ENCODE data around the gene MOV10. TPM values are rescaled to one million over a fixed set of nuclear protein-coding genes. Genes with fewer than 3 reads are reported as not detected.

MOV10 gene
- total RNA-seq, 2 donors from 2014 or later: 113 to 124 TPM

- H3K9me3 Mint-ChIP-seq: peaks cover 8% of the 10 kb centered on the region
- H3K4me1 Mint-ChIP-seq: peaks cover 25% of the 10 kb centered on the region
- Histone ChIP-seq H3K36me3 (ENCODE audit: control insufficient read depth, insufficient read depth, low read length) (no peaks in the 10 kb centered on the region), H3K27ac (ENCODE audit: low read depth, low read length) (no peak overlapping the region), H3K27me3 (ENCODE audit: control insufficient read depth, insufficient read depth, low read length, poor library complexity, severe bottlenecking) (peaks cover 14% of the 10 kb centered on the region), H3K4me1 (ENCODE audit: control insufficient read depth, insufficient read depth, low read length) (peaks cover 7% of the 10 kb centered on the region), H3K4me3 (ENCODE audit: low read length) (no peak overlapping the region), H3K9ac (ENCODE audit: extremely low read depth, low read length, poor library complexity, severe bottlenecking) (no peak overlapping the region), H3K9me3 (ENCODE audit: control insufficient read depth, low read length) (no peaks in the 10 kb centered on the region)
- TF ChIP-seq CTCF (conservative IDR thresholded peaks at IDR 0.05): no peak
- peaks cover 35% of the 10 kb centered on the region for H3K27me3 Mint-ChIP-seq (ENCODE audit: insufficient read depth)
- no peak overlapping the region for H3K4me3 Mint-ChIP-seq
- H3K27ac Mint-ChIP-seq: no peak overlapping the region
- DNase-seq: no peak
- H3K36me3 Mint-ChIP-seq (ENCODE audit: low read depth): no peaks in the 10 kb centered on the region
- 95% methylated on average over 1 of the region's 1 CpG; no CpG with 5 or more reads in 1 of the 2 experiments for WGBS, 2 experiments (ENCODE audit: insufficient coverage in 1 of 2, insufficient read length in 1 of 2)
Observed at GRCh38 chr1:112731451-112731850, 57.0 kb downstream of the MOV10 start.

- 83 to 100% methylated on average over 1 of the region's 1 CpG for WGBS, 2 experiments (ENCODE audit: insufficient coverage in 1 of 2, insufficient read length in 1 of 2)
- H3K9me3 Mint-ChIP-seq: peaks cover 2% of the 10 kb centered on the region
- H3K27me3 ChIP-seq (ENCODE audit: control insufficient read depth, insufficient read depth, low read length, poor library complexity, severe bottlenecking): peaks cover 14% of the 10 kb centered on the region
- DNase-seq: no peak
- H3K4me3 Mint-ChIP-seq: no peak overlapping the region
- peaks cover 5% of the 10 kb centered on the region for H3K4me1 Mint-ChIP-seq
- no peak for TF ChIP-seq CTCF (conservative IDR thresholded peaks at IDR 0.05)
- H3K4me3 ChIP-seq (ENCODE audit: low read length): no peak overlapping the region
- no peaks in the 10 kb centered on the region for H3K36me3 Mint-ChIP-seq (ENCODE audit: low read depth)
- no peaks in the 10 kb centered on the region for H3K4me1 ChIP-seq (ENCODE audit: control insufficient read depth, insufficient read depth, low read length)
- no peak overlapping the region for H3K9ac ChIP-seq (ENCODE audit: extremely low read depth, low read length, poor library complexity, severe bottlenecking)
- no peak overlapping the region for H3K27ac ChIP-seq (ENCODE audit: low read depth, low read length)
- no peak overlapping the region for H3K27ac Mint-ChIP-seq
- no peaks in the 10 kb centered on the region for H3K36me3 ChIP-seq (ENCODE audit: control insufficient read depth, insufficient read depth, low read length)
- H3K9me3 ChIP-seq (ENCODE audit: control insufficient read depth, low read length): no peaks in the 10 kb centered on the region
- H3K27me3 Mint-ChIP-seq (ENCODE audit: insufficient read depth): peaks cover 53% of the 10 kb centered on the region
Observed at GRCh38 chr1:112735752-112736151, 61.3 kb downstream of the MOV10 start.

DNA sequence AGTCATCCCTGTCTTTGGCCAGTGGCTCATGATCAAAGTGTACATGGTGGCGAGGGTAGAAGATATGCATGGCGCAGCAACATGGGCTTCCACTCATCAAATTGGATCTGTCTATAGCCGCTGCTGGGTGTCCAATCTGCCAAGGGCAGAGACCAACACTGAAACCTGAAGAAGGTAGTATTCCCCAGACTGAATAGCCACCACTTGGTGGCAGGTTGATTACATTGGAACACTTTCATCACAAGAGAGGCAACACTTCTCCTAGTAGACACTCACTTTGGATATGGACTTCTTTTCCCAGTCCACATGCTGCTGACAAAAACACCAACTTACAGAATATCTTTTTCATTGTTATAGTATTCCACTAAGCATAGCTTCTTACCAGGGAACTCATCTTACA lies 63.1 kb downstream of the MOV10 start:
- 67 to 76% methylated on average over 3 of the region's 3 CpGs for WGBS, 2 experiments (ENCODE audit: insufficient coverage in 1 of 2, insufficient read length in 1 of 2)
- Mint-ChIP-seq H3K9me3 (peaks cover 9% of the 10 kb centered on the region), H3K27me3 (ENCODE audit: insufficient read depth) (peaks cover 62% of the 10 kb centered on the region), H3K4me3 (no peak overlapping the region), H3K36me3 (ENCODE audit: low read depth) (no peaks in the 10 kb centered on the region), H3K27ac (no peak overlapping the region), H3K4me1 (peaks cover 5% of the 10 kb centered on the region)
- Histone ChIP-seq H3K4me1 (ENCODE audit: control insufficient read depth, insufficient read depth, low read length) (no peaks in the 10 kb centered on the region), H3K9ac (ENCODE audit: extremely low read depth, low read length, poor library complexity, severe bottlenecking) (no peak overlapping the region), H3K27ac (ENCODE audit: low read depth, low read length) (no peak overlapping the region), H3K36me3 (ENCODE audit: control insufficient read depth, insufficient read depth, low read length) (no peaks in the 10 kb centered on the region), H3K4me3 (ENCODE audit: low read length) (no peak overlapping the region), H3K27me3 (ENCODE audit: control insufficient read depth, insufficient read depth, low read length, poor library complexity, severe bottlenecking) (peaks cover 7% of the 10 kb centered on the region), H3K9me3 (ENCODE audit: control insufficient read depth, low read length) (no peaks in the 10 kb centered on the region)
- DNase-seq: no peak
- TF ChIP-seq CTCF (conservative IDR thresholded peaks at IDR 0.05): peak; percentile 55

Data from endodermal cell (in vitro differentiated cells).